Pons (tissue), 1 donor: Measurements from ENCODE around the gene C1RL.
"Not testable (repeated sequence)": the region's sequence is repeated elsewhere in the genome, so short reads cannot be mapped to it uniquely, and the experiment has no call there.

ENCODE experiments used
- DNase-seq: peaks from one replicate; pipeline ENCODE4 v3.0.0-alpha.2; 2016; ENCODE audit warnings: low spot score

Gene C1RL

DNA sequence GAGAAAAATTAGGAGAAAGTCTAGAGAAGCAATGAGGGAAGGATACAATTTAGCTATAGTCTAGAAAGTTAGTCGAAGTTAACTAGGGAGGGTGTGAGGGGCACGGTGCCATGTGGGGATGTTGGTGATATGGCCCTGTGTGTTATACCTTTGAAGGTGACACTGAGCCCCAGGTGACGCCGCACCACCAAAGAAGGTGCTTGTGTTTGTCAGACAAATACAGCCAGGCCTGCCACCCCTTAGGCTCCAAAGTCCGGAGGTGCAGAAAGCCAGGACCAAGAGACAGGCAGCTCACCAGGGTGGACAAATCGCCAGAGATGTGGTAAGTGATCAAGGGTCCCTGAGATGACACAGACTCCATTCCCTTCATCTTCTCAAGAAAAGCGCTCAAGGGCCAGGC is 47.4 kb downstream of the C1RL start:
- no peak for DNase-seq

- no peak for DNase-seq
These were observed 47.9 kb downstream of the C1RL start for GRCh38 chr12:7061138-7061537.

- peak; percentile 55 for DNase-seq
These were observed 48.6 kb downstream of the C1RL start, which contains the start of gene C1S for GRCh38 chr12:7060353-7060954. Gene C1S, plus strand, starts transcription at chr12:7060718. Its CDS starts 1,195 bp downstream, at chr12:7061913.

GRCh38 chr12:7059780-7060179 is 49.2 kb downstream of the C1RL start:
- DNase-seq: no peak

DNA sequence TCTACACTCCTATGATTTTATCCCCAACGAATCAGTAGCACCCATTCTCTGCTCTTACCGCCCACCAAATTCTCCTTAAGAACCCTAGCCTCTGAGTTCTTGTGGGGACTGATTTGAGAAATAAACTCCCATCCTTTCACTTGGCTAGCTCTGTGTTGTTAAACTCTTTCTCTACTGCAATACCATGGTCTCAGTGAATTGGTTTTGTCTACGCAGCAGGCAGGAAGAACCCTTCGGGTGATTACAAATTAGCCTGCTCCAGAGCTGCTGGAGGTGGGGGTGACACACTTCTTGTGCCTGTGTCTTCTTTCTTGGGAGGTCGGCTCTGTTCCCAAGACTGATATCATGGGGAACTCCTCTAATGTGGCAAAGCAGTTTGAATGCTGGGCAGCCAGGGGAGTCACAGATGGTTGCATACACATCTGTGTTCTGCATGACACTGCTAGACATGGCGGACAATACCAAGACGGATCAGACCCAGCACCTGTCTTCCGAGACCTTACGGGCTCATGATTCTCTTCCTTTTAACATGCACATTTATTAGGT is 50.1 kb downstream of the C1RL start:
- no peak for DNase-seq

DNA sequence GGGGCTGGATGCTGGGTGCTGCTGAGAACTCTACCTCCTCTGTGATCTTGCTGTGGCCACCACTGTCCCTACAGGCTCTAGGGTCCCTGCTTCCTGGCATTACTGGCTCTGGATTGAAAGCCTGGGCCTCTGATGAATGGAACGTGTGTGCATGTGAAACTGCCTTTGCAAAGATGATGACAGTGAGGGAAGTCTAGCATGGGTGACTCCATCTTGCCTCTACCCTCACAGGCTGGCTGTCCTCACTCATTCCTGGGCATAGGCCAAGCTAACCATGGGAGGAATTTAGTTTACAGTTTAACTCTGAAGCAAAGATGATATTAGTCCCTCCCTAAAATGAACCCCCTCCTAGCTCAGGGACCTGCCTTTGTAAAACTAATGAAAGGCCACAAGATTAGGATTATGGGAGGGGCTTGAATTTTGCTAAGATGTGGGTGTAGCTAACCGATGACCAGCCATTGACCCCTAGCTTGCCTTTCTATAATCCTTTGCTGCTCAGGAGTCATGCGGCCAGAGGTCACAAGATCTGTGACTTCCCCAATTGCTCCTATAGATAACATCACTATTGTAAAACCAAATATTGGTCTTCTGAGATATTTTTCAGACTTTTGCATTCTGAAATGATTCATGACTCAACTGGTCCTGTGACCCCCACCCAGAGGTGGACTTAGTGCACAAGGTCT is 50.7 kb downstream of the C1RL start:
- DNase-seq: no peak

DNA sequence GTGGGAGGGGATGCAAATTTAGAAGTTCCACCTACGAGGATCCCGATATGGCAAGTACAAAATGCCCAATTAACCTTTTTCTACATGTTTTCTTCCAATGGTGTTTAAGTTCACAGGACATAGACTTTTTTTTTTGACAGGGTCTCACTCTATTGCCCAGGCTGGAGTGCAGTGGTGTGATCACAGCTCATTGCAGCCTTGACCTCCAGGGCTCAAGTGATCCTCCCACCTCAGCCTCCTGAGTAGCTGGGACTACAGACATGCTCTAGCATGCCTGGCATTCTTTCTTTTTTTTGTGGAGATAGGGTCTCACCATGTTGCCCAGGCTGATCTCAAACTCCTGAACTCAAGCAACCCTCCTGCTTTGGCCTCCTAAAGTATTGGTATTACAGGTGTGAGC is 53.3 kb downstream of the C1RL start:
- not testable (repeated sequence) for DNase-seq

GRCh38 chr12:7054925-7055324 is 54.1 kb downstream of the C1RL start:
- DNase-seq: no peak

- DNase-seq: not testable (repeated sequence)
These were observed 59.0 kb downstream of the C1RL start for GRCh38 chr12:7049973-7050372.

- DNase-seq: not testable (repeated sequence)
These were observed 59.5 kb downstream of the C1RL start for GRCh38 chr12:7049445-7049951.

- DNase-seq: no peak
These were observed 61.7 kb downstream of the C1RL start for GRCh38 chr12:7047306-7047705.

DNA sequence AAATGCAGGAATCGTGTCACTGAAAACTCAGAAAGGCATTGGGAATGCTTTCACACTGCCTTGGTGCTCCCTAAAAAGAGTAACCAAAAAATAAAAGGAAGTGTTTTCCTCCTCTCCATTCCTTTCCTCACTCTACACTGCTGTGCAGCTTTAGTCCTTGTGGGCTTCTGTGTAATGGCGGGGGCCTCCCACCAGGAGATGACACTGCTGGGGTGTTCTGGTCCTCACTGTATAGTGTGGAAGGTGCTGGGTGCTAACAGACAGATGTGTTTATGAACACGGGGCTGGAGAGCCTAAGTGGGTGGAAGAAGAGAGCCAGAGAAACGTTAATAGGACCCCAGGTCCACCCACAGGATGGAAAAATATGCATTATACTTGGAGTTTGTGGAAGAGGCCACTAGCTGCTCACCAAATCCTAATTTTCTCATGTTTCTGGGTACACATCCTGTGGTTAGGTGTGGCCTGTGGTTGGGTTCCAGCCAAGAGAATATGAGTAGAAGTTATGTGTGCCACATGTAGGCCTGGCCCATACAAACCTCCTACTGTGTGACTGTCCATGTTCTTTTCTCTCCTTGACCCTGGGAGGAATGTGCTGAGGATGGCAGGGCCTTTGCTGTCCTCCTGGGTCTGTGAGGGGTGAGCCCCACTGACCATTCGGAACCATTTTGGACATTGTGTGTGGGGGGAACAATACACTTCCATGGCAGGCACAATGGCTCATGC is 62.5 kb downstream of the C1RL start:
- no peak for DNase-seq

- DNase-seq: no peak
These were observed 63.1 kb downstream of the C1RL start for GRCh38 chr12:7045913-7046312.
